Thyroid gland (tissue), 4 donors: ENCODE results near the gene TBC1D24.
"Not testable (repeated sequence)": the region's sequence is repeated elsewhere in the genome, so short reads cannot be mapped to it uniquely, and the experiment has no call there.

Experiments
- POLR2A ChIP-seq, 2 donors: fragments of 450-650 bp; IDR thresholded peaks; one replicate each; pipeline ENCODE4 v1.6.1; 2017; ENCODE audit warnings: antibody characterized with exemption in 2 of 2, mild to moderate bottlenecking in 2 of 2, moderate library complexity in 1 of 2
- TF ChIP-seq, protein P1 (sequence below), 6 experiments: fragments of 200-600 bp in 3 of 6; fragments of 450-650 bp in 3 of 6; sonication (generic) in 3 of 6; IDR thresholded peaks; one replicate each; pipeline ENCODE4 v1.5.1; 2016 to 2019; ENCODE audit warnings: antibody characterized with exemption in 6 of 6, mild to moderate bottlenecking in 2 of 6, inconsistent platforms in 1 of 6, moderate library complexity in 1 of 6

DNA sequence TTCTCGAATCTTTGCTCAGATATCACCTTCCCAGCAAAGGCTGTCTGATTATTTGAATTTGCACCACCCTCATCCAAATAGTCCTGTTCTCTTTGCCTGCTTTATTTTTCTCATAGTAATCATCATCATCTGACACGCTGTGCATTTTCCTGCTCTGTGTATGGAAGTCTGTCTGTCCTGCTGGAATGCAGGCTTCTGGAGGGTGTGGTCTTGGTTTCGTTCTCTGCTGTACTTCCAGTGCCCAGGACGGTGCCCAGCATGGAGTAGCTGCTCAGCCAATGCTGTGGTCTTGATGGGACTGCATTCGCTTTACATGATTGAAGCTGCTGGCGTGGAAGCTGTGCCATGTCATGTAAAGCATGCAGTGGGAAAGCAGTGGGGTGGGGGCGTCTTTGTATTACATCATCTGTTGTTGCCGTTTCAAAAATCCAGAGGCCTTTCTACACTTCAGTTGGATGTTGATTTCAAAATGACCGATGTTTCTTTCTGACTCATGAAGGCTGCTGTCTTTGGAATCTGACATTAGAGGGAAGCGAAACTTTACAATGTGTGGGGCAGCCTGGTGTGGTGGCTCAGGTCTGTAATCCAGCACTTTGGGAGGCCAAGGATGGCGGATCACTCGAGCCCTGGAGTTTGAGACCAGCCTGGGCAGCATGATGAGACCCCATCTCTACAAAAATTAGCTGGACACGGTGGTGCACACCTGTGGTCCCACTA, 79.9 kb downstream of the TBC1D24 start:
- TF ChIP-seq, protein P1, sequence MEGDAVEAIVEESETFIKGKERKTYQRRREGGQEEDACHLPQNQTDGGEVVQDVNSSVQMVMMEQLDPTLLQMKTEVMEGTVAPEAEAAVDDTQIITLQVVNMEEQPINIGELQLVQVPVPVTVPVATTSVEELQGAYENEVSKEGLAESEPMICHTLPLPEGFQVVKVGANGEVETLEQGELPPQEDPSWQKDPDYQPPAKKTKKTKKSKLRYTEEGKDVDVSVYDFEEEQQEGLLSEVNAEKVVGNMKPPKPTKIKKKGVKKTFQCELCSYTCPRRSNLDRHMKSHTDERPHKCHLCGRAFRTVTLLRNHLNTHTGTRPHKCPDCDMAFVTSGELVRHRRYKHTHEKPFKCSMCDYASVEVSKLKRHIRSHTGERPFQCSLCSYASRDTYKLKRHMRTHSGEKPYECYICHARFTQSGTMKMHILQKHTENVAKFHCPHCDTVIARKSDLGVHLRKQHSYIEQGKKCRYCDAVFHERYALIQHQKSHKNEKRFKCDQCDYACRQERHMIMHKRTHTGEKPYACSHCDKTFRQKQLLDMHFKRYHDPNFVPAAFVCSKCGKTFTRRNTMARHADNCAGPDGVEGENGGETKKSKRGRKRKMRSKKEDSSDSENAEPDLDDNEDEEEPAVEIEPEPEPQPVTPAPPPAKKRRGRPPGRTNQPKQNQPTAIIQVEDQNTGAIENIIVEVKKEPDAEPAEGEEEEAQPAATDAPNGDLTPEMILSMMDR (IDR thresholded peaks at IDR 0.05) = not testable (repeated sequence)
- TF ChIP-seq POLR2A (IDR thresholded peaks at IDR 0.05) = not testable (repeated sequence)
